Left renal cortex interstitium (tissue), 4 donors: ENCODE data around the gene RPAIN. TPM values are rescaled to one million over a fixed set of nuclear protein-coding genes. Genes with fewer than 3 reads are reported as not detected.

ENCODE experiments used
- DNase-seq, 4 donors: peaks; one replicate each; pipeline ENCODE4 v3.0.0-alpha.2; 2013; ENCODE audit warnings: low read depth in 4 of 4, low spot score in 2 of 4, missing footprints in 1 of 4
- polyA plus RNA-seq, 4 donors: library from polyadenylated mRNA; unstranded; fragments of 120-200 nt; gene quantifications; one replicate each; pipeline ENCODE4 v1.2.1, GENCODE V29; 2013; ENCODE audit not compliant: insufficient read length in 4 of 4

RPAIN gene
- polyA plus RNA-seq, 4 donors: 56.7 to 93.5 (median 73.5) TPM

DNA sequence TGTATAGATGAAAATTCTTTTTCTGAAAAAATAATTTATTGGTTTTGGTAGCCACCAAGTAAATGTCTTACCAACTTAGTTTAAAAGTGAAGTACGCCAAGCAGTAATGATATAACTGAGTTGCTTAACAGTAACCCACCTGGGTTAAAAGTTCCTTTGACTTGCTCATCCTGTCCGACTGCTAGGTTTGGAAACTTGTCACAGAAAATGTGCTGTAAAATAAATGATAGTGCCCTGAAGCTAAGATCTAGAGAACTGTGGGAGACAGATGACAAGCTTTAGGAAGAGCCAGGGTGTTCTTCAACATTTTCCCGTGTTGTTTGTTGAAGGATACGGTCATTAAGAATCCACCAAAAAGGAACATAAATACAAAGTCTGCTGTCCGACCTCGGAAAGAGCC is 61.0 kb downstream of the RPAIN start:
- DNase-seq: no peak

DNA sequence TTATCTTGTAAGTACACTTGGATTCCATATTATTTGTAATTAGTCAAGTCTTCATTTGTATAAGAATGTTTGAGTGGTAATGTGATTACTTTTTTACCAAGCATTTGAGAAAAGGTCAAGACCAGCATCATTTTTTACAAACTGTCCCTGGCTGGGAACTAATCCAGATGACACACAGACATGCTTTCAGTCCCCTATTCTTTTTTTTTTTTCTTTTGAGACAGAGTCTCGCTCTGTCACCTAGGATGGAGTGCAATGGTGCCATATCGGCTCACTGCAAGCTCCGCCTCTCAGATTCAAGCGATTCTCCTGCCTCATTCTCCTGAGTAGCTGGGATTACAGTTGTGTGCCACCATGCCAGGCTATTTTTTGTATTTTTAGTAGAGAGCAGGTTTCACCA is 61.5 kb downstream of the RPAIN start:
- DNase-seq: no peak

Other genes starting within 250 kb of the RPAIN start
- gene ZNF594, start 228.3 kb upstream of the RPAIN start, polyA plus RNA-seq: 10 to 100 TPM; 16.6 to 28.9 (median 22.7) TPM
- 1 to 10 TPM; 1.2 to 2.4 (median 1.7) TPM for gene SCIMP, start 185.3 kb upstream of the RPAIN start, polyA plus RNA-seq
- gene RABEP1, start 137.9 kb upstream of the RPAIN start, polyA plus RNA-seq: 10 to 100 TPM; 51.8 to 70.8 (median 61.8) TPM
- 10 to 100 TPM; 70.9 to 84.6 (median 77.5) TPM for gene NUP88, start 520 bp upstream of the RPAIN start, polyA plus RNA-seq
- 100 to 1,000 TPM; 142 to 175 (median 153) TPM for gene C1QBP, start 19.0 kb downstream of the RPAIN start, polyA plus RNA-seq
- 10 to 100 TPM; 15.5 to 22.1 (median 19.8) TPM for gene DHX33, start 48.8 kb downstream of the RPAIN start, polyA plus RNA-seq
- gene DERL2, start 66.0 kb downstream of the RPAIN start, polyA plus RNA-seq: 10 to 100 TPM; 78.4 to 88.6 (median 80.1) TPM
- gene MIS12, start 66.4 kb downstream of the RPAIN start, polyA plus RNA-seq: 10 to 100 TPM; 33.9 to 48.6 (median 36.4) TPM
- 10 to 100 TPM; 43.0 to 73.0 (median 51.8) TPM for gene NLRP1, start 164.3 kb downstream of the RPAIN start, polyA plus RNA-seq